Astrocyte of the cerebellum (primary cell): ENCODE data around the gene TAGLN3.

Source experiments
- DNase-seq: peaks from one replicate; pipeline ENCODE4 v3.0.0-alpha.2; 2011; ENCODE audit warnings: low read depth
- H3K4me3 ChIP-seq: 2 replicates; pipeline ENCODE4 v1.5.1; 2011; ENCODE audit warnings: mild to moderate bottlenecking, low read depth, low read length, moderate library complexity
- CTCF ChIP-seq: IDR thresholded peaks from 2 replicates; pipeline ENCODE4 v1.5.1; 2012; ENCODE audit warnings: low read length, low read depth, moderate library complexity, mild to moderate bottlenecking; ENCODE audit errors: missing control alignments
- in situ Hi-C: cut with HindIII; loops from 2 replicates; pipeline ENCODE4 v1.10.0; 2017; ENCODE audit warnings: low sequenced_read_pairs

The TAGLN3 gene

GRCh38 chr3:111984636-111985298, 14.0 kb upstream of the TAGLN3 start:
- no peak for TF ChIP-seq CTCF
- in situ Hi-C loops, result no loop called here
- H3K4me3 ChIP-seq, result no peak overlapping the region
- no peak for DNase-seq

- no peak overlapping the region for H3K4me3 ChIP-seq
- in situ Hi-C loops, result no loop called here
- no peak for TF ChIP-seq CTCF
- DNase-seq, result no peak
These were observed 11.9 kb upstream of the TAGLN3 start for GRCh38 chr3:111986800-111987199.

- DNase-seq, result peak; percentile 69
- in situ Hi-C loops, result no loop called here
- peak; percentile 73 for TF ChIP-seq CTCF
- no peak overlapping the region for H3K4me3 ChIP-seq
These were observed 9.6 kb upstream of the TAGLN3 start for GRCh38 chr3:111989061-111989678.

GRCh38 chr3:111993038-111993437, 5.7 kb upstream of the TAGLN3 start:
- DNase-seq, result no peak
- no peak overlapping the region for H3K4me3 ChIP-seq
- in situ Hi-C loops, result no loop called here
- TF ChIP-seq CTCF, result no peak

GRCh38 chr3:111999484-112000324, 982 bp downstream of the TAGLN3 start:
- DNase-seq, result no peak
- TF ChIP-seq CTCF, result no peak
- in situ Hi-C loops, result no loop called here
- peak overlapping the region; percentile 53 for H3K4me3 ChIP-seq

- H3K4me3 ChIP-seq, result peak overlapping the region; percentile 53
- no peak for DNase-seq
- TF ChIP-seq CTCF, result no peak
- in situ Hi-C loops, result no loop called here
These were observed 1.6 kb downstream of the TAGLN3 start for GRCh38 chr3:112000367-112000771.
